Smooth muscle cell (in vitro differentiated cells): Measurements from ENCODE around the gene CD300A. TPM values are rescaled to one million over a fixed set of nuclear protein-coding genes. Genes with fewer than 3 reads are reported as not detected.

Experiments used
- DNase-seq: peaks from one replicate; lab custom pipeline; 2025; ENCODE audit not compliant: unreplicated experiment; lab: John Stamatoyannopoulos, UW
- H2AFZ ChIP-seq: fragments of 200-600 bp; sonication (generic); 2 replicates; pipeline ENCODE4 v1.6.0; 2016; ENCODE audit warnings: antibody characterized with exemption, low read depth, mild to moderate bottlenecking
- H3F3A ChIP-seq: fragments of 200-600 bp; sonication (generic); 2 replicates; pipeline ENCODE4 v1.6.0; 2017; ENCODE audit warnings: antibody characterized with exemption, low read depth
- H3K27ac ChIP-seq: fragments of 200-600 bp; sonication (generic); 2 replicates; pipeline ENCODE4 v1.5.1; 2016; ENCODE audit warnings: low read depth, mild to moderate bottlenecking
- H3K27me3 ChIP-seq: fragments of 200-600 bp; sonication (generic); 2 replicates; pipeline ENCODE4 v1.6.1; 2016; ENCODE audit warnings: low read depth, mild to moderate bottlenecking
- H3K36me3 ChIP-seq: fragments of 200-600 bp; sonication (generic); 2 replicates; pipeline ENCODE4 v1.5.1; 2016; ENCODE audit warnings: low read depth
- H3K4me1 ChIP-seq: fragments of 200-600 bp; sonication (generic); 2 replicates; pipeline ENCODE4 v1.5.1; 2016; ENCODE audit warnings: low read depth
- H3K4me2 ChIP-seq: fragments of 200-600 bp; sonication (generic); 2 replicates; pipeline ENCODE4 v1.6.0; 2016; ENCODE audit warnings: mild to moderate bottlenecking
- H3K4me3 ChIP-seq: fragments of 200-600 bp; sonication (generic); 2 replicates; pipeline ENCODE4 v1.5.1; 2016; ENCODE audit warnings: mild to moderate bottlenecking
- H3K79me2 ChIP-seq: fragments of 200-600 bp; sonication (generic); 2 replicates; pipeline ENCODE4 v1.6.0; 2016; ENCODE audit warnings: low read depth, mild to moderate bottlenecking
- H3K9ac ChIP-seq: fragments of 200-600 bp; sonication (generic); 2 replicates; pipeline ENCODE4 v1.6.0; 2016; ENCODE audit warnings: low read depth
- H3K9me3 ChIP-seq: fragments of 200-600 bp; sonication (generic); replicated peaks from 2 replicates; pipeline ENCODE4 v1.5.1; 2016; ENCODE audit warnings: low read depth
- H4K20me1 ChIP-seq: fragments of 200-600 bp; sonication (generic); 2 replicates; pipeline ENCODE4 v1.6.0; 2016; ENCODE audit warnings: low read depth
- WGBS: methylation state at CpG from one replicate; pipeline ENCODE4 v1.1.7; 2016; ENCODE audit warnings: low lambda C conversion rate; 5-methylcytosine and 5-hydroxymethylcytosine counted together
- polyA plus RNA-seq: library from polyadenylated mRNA; unstranded; fragments of >200 nt; fragmentation: Nextera tagmentation; extraction: Ambion mirVana; gene quantifications from 2 replicates; pipeline ENCODE4 v1.2.1, GENCODE V29; 2016
- total RNA-seq: library from RNA; depleted of rRNA; stranded (reverse); fragments of >200 nt; gene quantifications from 2 replicates; pipeline ENCODE4 v1.2.3, GENCODE V29; 2014
- TF ChIP-seq, protein P1 (sequence below): fragments of 200-600 bp; sonication (generic); IDR thresholded peaks from 2 replicates; pipeline ENCODE4 v1.5.1; 2017; ENCODE audit warnings: borderline replicate concordance, mild to moderate bottlenecking, antibody characterized with exemption; ENCODE audit not compliant: insufficient read depth, poor library complexity, severe bottlenecking

CD300A gene
- total and polyA plus RNA-seq, 2 experiments from 2014 or later = not detected

DNA sequence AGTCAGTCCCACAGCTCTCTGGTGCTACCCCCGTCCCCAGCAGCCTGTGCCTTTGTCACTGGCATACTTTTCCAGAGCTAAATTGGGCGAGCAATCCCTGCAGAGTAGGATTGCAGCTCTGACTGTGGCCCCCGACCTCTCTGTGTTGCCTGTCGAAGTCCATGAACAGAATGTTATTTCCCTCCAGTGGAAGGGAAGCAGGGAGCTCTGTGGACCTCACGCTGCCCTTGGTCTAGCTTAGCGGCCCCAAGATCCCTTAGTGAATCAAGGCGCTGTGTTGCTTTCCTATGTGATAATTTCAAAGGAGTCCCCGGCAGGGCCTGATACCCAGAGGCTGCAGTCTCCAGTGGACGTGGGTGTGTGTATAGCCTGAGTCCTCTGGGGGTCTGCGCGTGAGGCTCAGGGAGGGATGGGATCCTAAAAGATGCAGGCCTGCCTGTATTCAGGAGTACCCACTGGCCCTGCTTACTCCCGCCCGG lies 15.5 kb upstream of the CD300A start:
- Histone ChIP-seq H3K9me3 (no peaks in the 10 kb centered on the region), H3K4me2 (no peak overlapping the region), H3K27ac (no peak overlapping the region), H3F3A (no peaks in the 10 kb centered on the region), H3K36me3 (no peaks in the 10 kb centered on the region), H3K4me1 (peaks cover 25% of the 10 kb centered on the region), H3K79me2 (no peaks in the 10 kb centered on the region), H3K9ac (no peak overlapping the region), H3K27me3 (no peaks in the 10 kb centered on the region), H3K4me3 (no peak overlapping the region), H2AFZ (no peak overlapping the region), H4K20me1 (peaks cover 11% of the 10 kb centered on the region)
- TF ChIP-seq, protein P1, sequence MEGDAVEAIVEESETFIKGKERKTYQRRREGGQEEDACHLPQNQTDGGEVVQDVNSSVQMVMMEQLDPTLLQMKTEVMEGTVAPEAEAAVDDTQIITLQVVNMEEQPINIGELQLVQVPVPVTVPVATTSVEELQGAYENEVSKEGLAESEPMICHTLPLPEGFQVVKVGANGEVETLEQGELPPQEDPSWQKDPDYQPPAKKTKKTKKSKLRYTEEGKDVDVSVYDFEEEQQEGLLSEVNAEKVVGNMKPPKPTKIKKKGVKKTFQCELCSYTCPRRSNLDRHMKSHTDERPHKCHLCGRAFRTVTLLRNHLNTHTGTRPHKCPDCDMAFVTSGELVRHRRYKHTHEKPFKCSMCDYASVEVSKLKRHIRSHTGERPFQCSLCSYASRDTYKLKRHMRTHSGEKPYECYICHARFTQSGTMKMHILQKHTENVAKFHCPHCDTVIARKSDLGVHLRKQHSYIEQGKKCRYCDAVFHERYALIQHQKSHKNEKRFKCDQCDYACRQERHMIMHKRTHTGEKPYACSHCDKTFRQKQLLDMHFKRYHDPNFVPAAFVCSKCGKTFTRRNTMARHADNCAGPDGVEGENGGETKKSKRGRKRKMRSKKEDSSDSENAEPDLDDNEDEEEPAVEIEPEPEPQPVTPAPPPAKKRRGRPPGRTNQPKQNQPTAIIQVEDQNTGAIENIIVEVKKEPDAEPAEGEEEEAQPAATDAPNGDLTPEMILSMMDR = no peak
- no peak for DNase-seq
- WGBS = 95% methylated on average over 13 of the region's 13 CpGs

DNA sequence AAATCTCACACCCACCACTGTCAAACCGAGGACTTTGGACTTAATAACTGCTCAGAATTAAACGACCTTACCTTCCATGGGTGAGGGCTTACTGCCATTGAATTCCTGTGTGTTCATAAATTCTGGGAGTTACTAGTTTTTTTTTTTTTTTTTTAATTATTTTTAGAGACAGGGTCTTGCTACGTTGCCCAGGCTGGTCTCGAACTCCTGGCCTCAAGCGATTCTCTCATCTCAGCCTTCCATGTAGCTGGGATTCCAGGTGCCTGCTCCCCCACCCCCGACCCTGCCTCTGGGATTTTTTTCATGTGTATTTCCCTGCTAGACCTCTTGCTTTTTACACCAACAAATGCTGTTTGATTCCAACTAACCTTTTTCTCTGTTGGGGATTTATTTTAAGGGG lies 14.9 kb upstream of the CD300A start:
- TF ChIP-seq, protein P1 = no peak
- no peak overlapping the region for H3K9ac ChIP-seq
- H3K4me2 ChIP-seq = no peak overlapping the region
- WGBS = 80% methylated on average over 6 of the region's 6 CpGs
- H3K27me3 ChIP-seq = no peaks in the 10 kb centered on the region
- peaks cover 8% of the 10 kb centered on the region for H4K20me1 ChIP-seq
- no peak for DNase-seq
- H3K4me1 ChIP-seq = peaks cover 25% of the 10 kb centered on the region
- H3K79me2 ChIP-seq = no peaks in the 10 kb centered on the region
- H3K4me3 ChIP-seq = no peak overlapping the region
- no peaks in the 10 kb centered on the region for H3K36me3 ChIP-seq
- no peak overlapping the region for H3K27ac ChIP-seq
- H3K9me3 ChIP-seq = no peaks in the 10 kb centered on the region
- no peak overlapping the region for H2AFZ ChIP-seq
- H3F3A ChIP-seq = no peaks in the 10 kb centered on the region

DNA sequence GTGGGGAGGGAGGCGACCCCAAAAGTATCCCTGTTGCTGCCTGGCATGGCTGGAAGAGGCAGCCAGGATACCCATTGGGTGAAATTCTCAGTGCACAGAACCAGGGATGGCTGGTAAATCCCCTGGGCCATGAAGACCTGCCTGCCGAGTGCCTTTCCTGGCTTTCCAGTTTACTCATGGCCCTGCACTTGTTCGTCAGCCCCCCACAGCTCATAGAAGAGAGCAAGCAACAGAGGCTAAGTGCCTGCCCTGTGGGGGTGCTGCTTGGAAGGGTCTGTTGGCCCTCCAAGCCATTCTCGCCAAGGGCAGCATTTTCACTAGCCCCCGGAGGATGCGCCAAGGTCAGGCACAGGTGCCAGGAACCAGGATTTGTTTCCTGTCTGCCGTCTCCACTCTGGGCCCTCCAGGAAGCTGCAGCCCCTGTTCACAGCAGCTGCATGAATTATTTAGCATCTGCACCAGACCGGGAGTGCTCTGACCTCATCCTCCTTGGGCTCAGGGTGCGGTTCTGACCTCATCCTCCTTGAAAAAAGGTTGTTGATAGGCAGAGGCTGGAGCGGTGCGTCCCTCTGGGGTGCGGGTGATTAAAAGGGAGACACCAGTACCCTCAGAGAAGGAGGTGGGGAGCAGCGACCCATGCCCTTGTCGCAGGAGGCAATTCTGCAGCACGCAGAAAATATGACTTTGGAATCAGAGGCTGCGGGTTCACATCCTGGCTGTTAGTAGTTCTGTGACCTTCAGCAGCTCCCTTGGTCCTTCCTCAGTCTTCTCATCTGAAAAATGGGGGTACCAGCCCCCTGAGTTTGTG lies 14.2 kb upstream of the CD300A start:
- no peak for DNase-seq
- Histone ChIP-seq H3K27ac (no peak overlapping the region), H4K20me1 (peaks cover 4% of the 10 kb centered on the region), H3K79me2 (no peaks in the 10 kb centered on the region), H3K9ac (no peak overlapping the region), H3K4me3 (no peak overlapping the region), H3F3A (no peaks in the 10 kb centered on the region), H3K9me3 (no peaks in the 10 kb centered on the region), H2AFZ (no peak overlapping the region), H3K4me1 (peaks cover 26% of the 10 kb centered on the region), H3K36me3 (no peaks in the 10 kb centered on the region), H3K27me3 (no peaks in the 10 kb centered on the region), H3K4me2 (no peak overlapping the region)
- TF ChIP-seq, protein P1 = no peak
- 61% methylated on average over 16 of the region's 16 CpGs for WGBS
